H54 (cell line): ENCODE measurements around the gene LYL1.

Experiments
- DNase-seq: peaks from one replicate; pipeline ENCODE4 v3.0.0; 2011; ENCODE audit warnings: low spot score, mixed read lengths; ENCODE audit not compliant: insufficient read length
- FAIRE-seq: peaks from 3 replicates; lab custom pipeline; 2011; peaks lifted over from hg19 to GRCh38; lab: Jason Lieb, UNC
- POLR2A ChIP-seq: IDR thresholded peaks from 2 replicates; pipeline ENCODE4 v1.6.1; 2011; ENCODE audit warnings: low read depth, mild to moderate bottlenecking, low read length

LYL1 gene

GRCh38 chr19:13121551-13122274, 19.1 kb upstream of the LYL1 start:
- no peak for FAIRE-seq
- no peak for TF ChIP-seq POLR2A
- DNase-seq = no peak

- FAIRE-seq (no peak), DNase-seq (no peak)
- TF ChIP-seq POLR2A = no peak
Observed at GRCh38 chr19:13120817-13121216, 18.2 kb upstream of the LYL1 start.

- DNase-seq (no peak), FAIRE-seq (no peak)
- TF ChIP-seq POLR2A = no peak
Observed at GRCh38 chr19:13120031-13120430, 17.4 kb upstream of the LYL1 start.

GRCh38 chr19:13119627-13120026, 17.0 kb upstream of the LYL1 start:
- FAIRE-seq (no peak), DNase-seq (no peak)
- no peak for TF ChIP-seq POLR2A

GRCh38 chr19:13118424-13119193, 16.0 kb upstream of the LYL1 start:
- no peak for DNase-seq

GRCh38 chr19:13117772-13118423, 15.2 kb upstream of the LYL1 start, which contains the start of gene NACC1:
Gene NACC1 (plus strand): TSS chr19:13118264. CDS start chr19:13135208, 16,944 bp downstream.
- DNase-seq (peak; percentile 95), FAIRE-seq (no peak)
- peak; percentile 51 for TF ChIP-seq POLR2A

More at GRCh38 chr19:13118424-13119193, 16.0 kb upstream of the LYL1 start:
- no peak for FAIRE-seq
- TF ChIP-seq POLR2A = no peak

GRCh38 chr19:13117176-13117771, 14.6 kb upstream of the LYL1 start:
- DNase-seq (no peak), FAIRE-seq (no peak)
- no peak for TF ChIP-seq POLR2A

GRCh38 chr19:13116282-13117175, 13.9 kb upstream of the LYL1 start, which contains the start of gene TRMT1:
Gene TRMT1 (minus strand): TSS chr19:13116740. CDS start chr19:13116399, 341 bp downstream.
- peak; percentile 97 for DNase-seq

GRCh38 chr19:13115936-13116281, 13.3 kb upstream of the LYL1 start:
- no peak for FAIRE-seq
- no peak for TF ChIP-seq POLR2A
- no peak for DNase-seq

More at GRCh38 chr19:13116282-13117175, 13.9 kb upstream of the LYL1 start, which contains the start of gene TRMT1:
- FAIRE-seq = peak; percentile 52
- TF ChIP-seq POLR2A = 0 out of 2 replicates have a peak, but pooled peaks have one; percentile 13

- DNase-seq (no peak), FAIRE-seq (no peak)
- TF ChIP-seq POLR2A = no peak
Observed at GRCh38 chr19:13112555-13112954, 9.9 kb upstream of the LYL1 start.

GRCh38 chr19:13110099-13110610, 7.5 kb upstream of the LYL1 start:
- DNase-seq = no peak
- TF ChIP-seq POLR2A = no peak
- FAIRE-seq = no peak

GRCh38 chr19:13109361-13110098, 6.9 kb upstream of the LYL1 start:
- FAIRE-seq (no peak), DNase-seq (no peak)
- no peak for TF ChIP-seq POLR2A
